NCI-H510A (cell line): ENCODE data around the gene RHOBTB3.

Source experiments
- DNase-seq: peaks from one replicate; lab custom pipeline; 2025; lab: John Stamatoyannopoulos, UW

The RHOBTB3 gene

GRCh38 chr5:95768731-95769130 lies 37.6 kb downstream of the RHOBTB3 start:
- no peak for DNase-seq

DNA sequence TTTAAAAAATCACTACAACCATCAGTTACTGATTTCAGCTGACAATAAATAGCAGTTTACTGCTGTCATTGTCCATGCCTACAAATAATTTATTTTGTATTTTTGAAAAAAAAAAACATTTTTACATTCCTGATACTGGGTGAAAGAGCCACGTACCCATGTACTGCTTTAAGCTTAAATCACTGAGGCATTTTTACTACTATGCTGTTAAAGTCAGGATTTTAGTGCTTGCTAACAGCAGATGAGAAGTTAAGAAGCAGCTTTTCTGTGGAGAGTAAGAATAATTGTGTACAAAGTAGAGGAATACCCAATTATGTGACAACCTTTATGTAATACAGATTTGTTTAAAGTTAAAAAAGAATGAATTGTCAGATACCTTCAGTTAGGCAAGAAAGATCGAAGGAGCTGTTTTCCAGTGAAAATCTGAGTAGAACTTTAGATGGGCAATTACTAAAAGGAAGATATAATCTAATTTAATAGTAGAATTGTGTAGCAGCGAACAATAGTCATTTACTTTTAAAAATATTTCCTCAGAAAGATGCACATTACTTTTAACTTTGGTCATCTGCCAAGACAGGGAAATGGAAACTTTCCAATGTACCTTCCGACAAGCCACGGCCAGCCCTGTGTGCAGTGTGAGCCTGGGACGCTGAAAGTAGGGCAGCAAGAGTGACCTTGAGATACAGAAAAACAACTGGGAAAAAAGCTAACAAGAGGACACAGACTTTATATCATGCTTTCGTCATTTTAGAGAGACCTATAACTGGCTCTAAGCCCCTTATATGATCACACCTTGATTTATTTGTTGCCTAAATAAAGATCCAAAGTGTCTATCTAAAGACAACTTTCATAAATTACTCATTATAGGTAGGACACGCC lies 39.9 kb downstream of the RHOBTB3 start:
- DNase-seq, result no peak

DNA sequence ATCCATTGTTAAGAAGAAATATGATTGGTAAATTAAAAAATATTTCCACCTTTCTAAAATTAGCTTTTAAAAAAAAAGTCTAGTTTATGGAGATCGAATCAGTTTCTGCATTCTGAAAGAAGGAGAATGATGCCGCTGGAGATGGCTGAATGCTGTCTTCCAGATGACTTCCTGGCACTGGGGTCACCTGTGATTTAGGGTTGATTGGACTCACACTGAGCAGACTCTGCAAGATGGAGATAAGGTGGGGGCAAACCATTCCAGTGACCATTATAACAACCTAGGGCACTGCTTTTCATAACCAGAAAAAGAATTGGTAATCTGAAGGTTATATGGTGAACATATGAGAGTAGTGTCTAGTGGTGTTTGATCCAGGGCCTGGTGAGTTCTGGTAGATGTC lies 40.8 kb downstream of the RHOBTB3 start:
- no peak for DNase-seq

GRCh38 chr5:95773335-95774059 lies 42.4 kb downstream of the RHOBTB3 start:
- no peak for DNase-seq

DNA sequence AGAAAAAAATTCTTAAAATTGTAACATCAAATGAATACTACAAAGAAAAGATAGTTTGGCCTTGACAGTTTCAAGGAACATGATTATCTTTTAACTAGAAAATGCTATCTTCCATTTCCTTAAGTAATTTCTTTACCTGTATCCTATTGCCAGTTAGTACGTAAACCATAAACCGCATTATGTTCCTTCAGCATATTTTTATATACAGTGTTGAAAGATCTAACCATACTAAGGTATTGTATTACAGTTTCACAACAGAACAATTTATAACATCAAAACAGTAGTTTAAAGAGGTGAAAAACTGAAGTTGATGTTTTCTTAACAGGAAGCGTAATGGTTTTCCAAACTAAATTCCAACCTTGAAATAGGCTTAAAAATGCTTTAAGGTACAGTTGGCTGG lies 46.3 kb downstream of the RHOBTB3 start:
- DNase-seq, result no peak

GRCh38 chr5:95778713-95779436 lies 47.7 kb downstream of the RHOBTB3 start:
- DNase-seq, result no peak

DNA sequence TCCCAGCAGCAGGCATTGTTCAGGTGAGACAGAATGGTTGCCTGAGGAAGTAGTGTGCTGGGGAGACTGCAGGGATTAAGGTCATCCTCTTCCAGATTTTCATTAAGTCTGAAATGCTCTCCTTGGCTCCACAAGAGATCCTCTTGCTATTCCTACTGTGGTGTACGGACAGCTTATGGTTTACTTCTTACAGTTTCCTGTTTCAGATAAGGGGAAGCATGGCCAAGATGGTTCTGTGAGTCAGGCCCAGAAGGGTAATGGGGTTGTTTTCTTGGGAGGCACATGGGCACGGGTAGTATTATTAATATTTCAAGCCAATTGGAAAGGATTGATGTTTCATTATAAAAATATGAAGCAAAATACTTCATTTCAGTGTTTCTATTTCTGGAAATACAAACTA lies 48.5 kb downstream of the RHOBTB3 start:
- no peak for DNase-seq

DNA sequence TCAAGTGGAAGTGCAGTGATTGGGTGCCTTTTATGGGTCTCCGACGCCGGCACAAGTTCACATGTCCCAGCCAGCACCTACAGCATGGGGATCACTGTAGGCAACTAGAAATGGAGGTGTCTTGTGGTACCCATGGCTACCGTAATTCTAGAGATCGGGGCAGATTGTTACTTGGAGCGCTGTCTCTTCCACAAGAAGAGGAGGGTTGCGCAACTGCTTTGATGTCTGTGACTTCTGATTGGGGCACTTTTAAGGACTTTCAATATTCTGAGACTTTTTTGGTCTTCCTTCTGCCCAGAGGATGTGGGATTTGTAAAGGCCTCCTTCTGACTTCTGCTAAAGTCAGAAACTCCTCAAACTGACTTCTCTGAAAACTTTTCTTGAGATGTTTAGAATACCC lies 49.5 kb downstream of the RHOBTB3 start:
- no peak for DNase-seq

- DNase-seq, result peak; percentile 37
Observed at GRCh38 chr5:95781101-95781583, 50.0 kb downstream of the RHOBTB3 start.

DNA sequence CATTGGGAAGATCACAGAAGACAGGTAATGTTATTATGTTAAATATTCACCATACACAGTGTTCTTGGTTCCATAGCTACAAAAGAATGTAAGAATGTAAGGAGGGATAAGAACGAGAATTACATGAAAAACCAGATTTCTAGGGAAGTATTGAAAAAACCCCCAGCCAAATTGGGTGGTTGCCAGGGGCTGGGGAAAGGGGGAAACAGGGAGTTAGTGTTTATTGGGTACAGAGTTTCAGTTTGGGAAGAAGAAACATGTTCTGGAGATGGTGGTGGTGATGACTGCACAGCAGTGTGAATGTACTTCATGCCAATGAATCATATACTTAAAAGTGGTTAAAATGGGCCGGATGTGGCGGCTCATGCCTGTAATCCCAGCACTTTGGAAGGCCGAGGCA lies 51.0 kb downstream of the RHOBTB3 start:
- DNase-seq, result no peak

GRCh38 chr5:95783661-95784060 lies 52.5 kb downstream of the RHOBTB3 start:
- DNase-seq, result no peak

DNA sequence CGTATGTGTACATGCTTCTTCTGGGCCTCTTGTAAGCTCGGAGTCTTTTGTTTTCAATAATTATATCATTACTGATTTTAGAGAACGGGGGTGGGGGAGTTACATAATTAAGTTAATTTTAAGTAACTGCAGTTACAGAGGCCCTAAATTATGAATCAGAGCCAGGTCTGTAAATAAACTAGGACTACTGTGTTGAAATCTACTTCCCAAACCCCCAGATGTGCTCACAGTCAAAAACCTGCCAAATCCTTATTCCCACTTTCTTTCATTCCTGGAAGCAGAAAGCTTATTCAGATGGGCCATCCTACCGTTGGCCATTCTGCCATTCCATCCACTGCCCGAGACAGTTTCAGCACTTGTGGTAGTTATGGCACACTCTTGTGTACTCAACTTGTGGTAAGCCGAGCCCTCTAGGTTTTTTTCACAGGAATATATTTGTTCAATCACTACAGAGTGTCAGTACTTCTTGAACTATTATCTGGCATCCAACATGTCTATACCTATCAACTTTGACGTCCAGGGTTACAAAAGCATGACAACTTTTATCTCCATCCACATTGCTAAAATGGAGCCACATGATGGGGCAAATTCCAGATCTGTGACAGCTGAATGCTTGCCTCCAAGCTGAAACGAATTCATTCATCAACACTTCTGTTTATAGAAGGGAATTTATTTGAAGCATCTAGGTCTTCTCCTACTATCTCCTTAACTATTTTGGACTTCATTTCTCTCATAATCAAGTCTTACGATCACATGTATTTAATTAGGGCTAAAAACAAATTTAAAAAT lies 53.6 kb downstream of the RHOBTB3 start:
- no peak for DNase-seq

DNA sequence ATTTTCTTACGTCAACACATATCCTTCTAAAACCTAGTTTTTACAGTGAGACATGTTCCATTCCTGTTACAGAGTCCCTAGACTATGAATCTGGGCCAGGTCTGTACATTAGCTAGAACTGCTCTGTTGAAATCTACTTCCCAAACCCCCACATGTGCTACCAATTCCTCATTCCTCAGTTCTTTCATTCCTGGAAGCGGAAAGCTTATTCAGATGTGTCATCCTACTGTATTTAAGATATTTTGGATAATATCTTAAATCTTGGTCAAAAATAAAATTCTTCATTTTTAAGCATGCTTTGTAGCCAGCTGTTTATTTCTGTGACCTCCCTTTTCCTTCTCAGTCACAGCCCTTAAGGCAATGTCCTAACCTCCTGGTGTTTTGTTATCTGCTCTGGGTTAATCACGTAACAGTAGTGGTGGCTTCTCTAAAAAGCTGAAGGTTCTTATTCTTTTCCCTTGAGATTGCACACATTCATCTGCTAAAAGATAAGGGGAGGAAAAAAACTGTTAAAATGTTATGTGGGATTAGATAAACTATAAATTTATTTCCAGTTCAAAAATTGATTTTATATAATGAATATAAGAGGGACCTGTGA lies 55.8 kb downstream of the RHOBTB3 start:
- no peak for DNase-seq

GRCh38 chr5:95788493-95788892 lies 57.4 kb downstream of the RHOBTB3 start:
- no peak for DNase-seq

- DNase-seq, result no peak
Observed at GRCh38 chr5:95791751-95792150, 60.6 kb downstream of the RHOBTB3 start.

DNA sequence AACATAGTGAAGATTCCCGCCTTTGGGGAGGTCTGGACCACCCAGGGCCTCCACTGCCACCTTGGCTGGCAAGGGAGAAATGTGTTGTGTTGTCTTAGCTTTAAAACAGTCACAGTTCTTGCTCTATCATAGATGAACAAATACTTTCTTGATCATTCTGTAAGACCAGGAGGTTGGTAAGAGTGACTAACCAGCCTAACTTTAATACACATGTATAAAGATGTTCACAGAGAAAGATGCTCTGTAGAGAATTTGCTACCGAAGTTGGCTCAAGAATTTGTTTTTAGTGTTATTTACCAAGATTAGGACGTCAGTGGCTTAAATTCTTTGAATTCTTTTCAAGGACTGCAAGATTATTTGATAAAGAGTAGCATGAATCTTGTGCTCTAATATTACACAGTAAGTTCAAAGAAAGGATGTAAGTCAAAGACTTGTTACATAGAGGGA lies 63.0 kb downstream of the RHOBTB3 start:
- DNase-seq, result no peak

- DNase-seq, result no peak
Observed at GRCh38 chr5:95797301-95797700, 66.2 kb downstream of the RHOBTB3 start.

DNA sequence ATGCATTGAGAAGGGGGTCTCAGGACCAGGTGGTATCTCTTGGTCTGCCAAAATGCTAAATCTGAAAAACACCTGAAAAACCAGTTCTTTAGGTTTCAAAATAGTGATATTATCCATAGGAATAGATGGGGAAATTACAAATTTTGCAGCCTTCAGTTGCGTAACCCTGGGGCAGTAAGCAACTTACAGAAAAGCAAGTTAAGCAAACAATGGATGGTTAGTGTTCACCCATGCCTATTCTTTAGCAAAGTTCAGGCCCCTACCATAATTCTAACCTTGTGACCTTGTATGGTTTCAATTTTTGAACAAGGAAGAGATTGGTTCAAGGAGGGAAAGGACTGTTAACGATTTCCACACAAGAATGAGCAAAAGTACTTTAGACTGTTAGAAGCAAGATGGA lies 66.9 kb downstream of the RHOBTB3 start:
- no peak for DNase-seq

GRCh38 chr5:95798545-95798944 lies 67.4 kb downstream of the RHOBTB3 start:
- DNase-seq, result no peak

GRCh38 chr5:95799191-95799835 lies 68.2 kb downstream of the RHOBTB3 start:
- no peak for DNase-seq

- no peak for DNase-seq
Observed at GRCh38 chr5:95800553-95800952, 69.4 kb downstream of the RHOBTB3 start.
